Right lobe of liver (tissue), 6 donors: ENCODE data around the gene CAPN7. TPM values are rescaled to one million over a fixed set of nuclear protein-coding genes. Genes with fewer than 3 reads are reported as not detected.

Experiments used
- ATAC-seq, 4 donors: fragments of 200-7000 bp; cut with Tn5 transposase; one replicate each; pipeline ENCODE4 v1.9.1; 2020; ENCODE audit warnings: mild to moderate bottlenecking in 4 of 4, moderate library complexity in 4 of 4
- DNase-seq, 3 donors: peaks; one replicate each; pipeline ENCODE4 v3.0.0-alpha.2; 2020
- H3K27ac ChIP-seq, 3 donors: fragments of 200-600 bp; one replicate each; pipeline ENCODE4 v1.8.0; 2022
- H3K27me3 ChIP-seq, 2 donors: fragments of 200-600 bp; one replicate each; pipeline ENCODE4 v1.8.0; 2022
- H3K36me3 ChIP-seq, 4 donors: fragments of 200-600 bp; sonication (generic) in 1 of 4; one replicate each; pipeline versions ENCODE4 v1.5.1 to v1.8.0; 2017 to 2022; ENCODE audit warnings: control low read depth in 1 of 4
- H3K4me1 ChIP-seq, 4 donors: fragments of 200-600 bp; sonication (generic) in 1 of 4; one replicate each; pipeline versions ENCODE4 v1.5.1 to v1.8.0; 2017 to 2022; ENCODE audit warnings: control low read depth in 1 of 4
- H3K4me3 ChIP-seq, 3 donors: fragments of 200-600 bp; one replicate each; pipeline ENCODE4 v1.8.0; 2022
- H3K9me3 ChIP-seq, 4 donors: fragments of 200-600 bp; sonication (generic) in 1 of 4; one replicate each; pipeline versions ENCODE4 v1.5.1 to v1.8.0; 2017 to 2022; ENCODE audit warnings: control low read depth in 1 of 4
- POLR2A ChIP-seq: fragments of 450-650 bp; IDR thresholded peaks from one replicate; pipeline ENCODE4 v1.6.1; 2017; ENCODE audit warnings: antibody characterized with exemption, mild to moderate bottlenecking
- WGBS: methylation state at CpG from one replicate; pipeline ENCODE4 v1.1.6; 2018; ENCODE audit warnings: low coverage, low lambda C conversion rate; ENCODE audit not compliant: insufficient coverage; ENCODE audit errors: missing lambda C conversion rate; 5-methylcytosine and 5-hydroxymethylcytosine counted together
- intact Hi-C, 2 donors: fragments of 100-400 bp; cut with DNase I; formaldehyde crosslinking; loops; one replicate each; pipeline versions ENCODE4 v1.11.2 to v1.14.1; 2022
- total RNA-seq, 6 experiments: library from RNA; depleted of rRNA in 2 of 6; stranded (reverse); fragments of >200 nt in 2 of 6; fragmentation: NEBNext Ultra II Directional in 3 of 6; extraction: Animal tissue kit (Norgen Biotek cat#: 25700) in 3 of 6; gene quantifications; one replicate each; pipeline versions ENCODE4 v1.1.0 to v1.2.4, GENCODE V29; 2016 to 2023
- TF ChIP-seq, protein P1 (sequence below), 4 donors: fragments of 200-600 bp in 3 of 4; fragments of 450-650 bp in 1 of 4; IDR thresholded peaks; one replicate each; pipeline versions ENCODE4 v1.5.1 to v1.8.0; 2016 to 2022; ENCODE audit warnings: antibody characterized with exemption in 4 of 4, mild to moderate bottlenecking in 2 of 4
- donor health status: DM: no; HTN: yes; CAD: no.
- donor health status: DM: no; HTN: no; CAD: no.
- donor health status: DM: no; HTN: no; CAD: no.
- donor health status: DM: no; HTN: yes; CAD: no.
- donor health status: DM: no; HTN: yes; CAD: no.

CAPN7 gene
- total RNA-seq, 6 experiments from 2014 or later: 20.1 to 32.8 (median 23.1) TPM

DNA sequence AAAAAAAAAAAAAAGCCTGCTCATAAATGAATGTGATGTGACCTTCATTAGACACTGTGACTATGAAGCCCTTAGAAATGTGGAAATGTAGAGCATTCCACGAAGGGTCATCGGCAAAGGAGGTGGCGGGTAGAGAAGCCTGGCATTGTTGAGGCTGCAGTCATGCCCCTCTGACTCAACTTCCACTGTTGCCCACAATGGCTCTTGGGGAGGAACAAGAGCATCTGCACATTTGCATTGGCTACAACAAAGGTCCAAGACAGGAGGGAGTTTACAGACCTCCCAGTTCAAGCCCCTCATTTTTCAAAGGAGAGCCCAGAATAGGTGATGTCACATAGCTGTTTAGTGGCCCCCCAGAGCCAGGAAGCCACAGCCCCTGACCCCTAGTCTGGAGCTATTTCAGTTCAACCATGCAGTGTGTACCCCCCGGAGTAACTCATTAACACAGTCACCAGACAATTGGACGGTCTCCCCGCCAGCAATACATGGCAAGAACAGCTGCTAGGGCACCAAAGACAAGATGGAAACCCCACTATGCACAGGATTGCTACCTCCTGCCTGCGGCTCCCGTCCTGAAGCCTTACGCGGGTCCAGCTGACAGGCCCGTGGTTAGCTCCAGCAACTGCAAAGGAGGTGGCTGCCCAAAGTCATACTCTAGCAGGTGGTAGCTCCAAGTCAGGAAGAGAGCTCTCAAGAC, 70.1 kb downstream of the CAPN7 start:
- ATAC-seq (no peak), DNase-seq (peak in 1 of 3 donors; percentile 35)
- Histone ChIP-seq H3K4me1 (no peaks in the 10 kb centered on the region), H3K27me3 (no peaks in the 10 kb centered on the region), H3K4me3 (no peak overlapping the region), H3K36me3 (no peaks in the 10 kb centered on the region), H3K9me3 (no peaks in the 10 kb centered on the region), H3K27ac (no peak overlapping the region)
- intact Hi-C loops: loop anchor here in 1 of 2 donors (10.0 kb wide), 1 partner anchor 99 kb away; no protein-coding TSS in a partner anchor
- WGBS: 79% methylated on average over 8 of the region's 11 CpGs
- TF ChIP-seq, protein P1, sequence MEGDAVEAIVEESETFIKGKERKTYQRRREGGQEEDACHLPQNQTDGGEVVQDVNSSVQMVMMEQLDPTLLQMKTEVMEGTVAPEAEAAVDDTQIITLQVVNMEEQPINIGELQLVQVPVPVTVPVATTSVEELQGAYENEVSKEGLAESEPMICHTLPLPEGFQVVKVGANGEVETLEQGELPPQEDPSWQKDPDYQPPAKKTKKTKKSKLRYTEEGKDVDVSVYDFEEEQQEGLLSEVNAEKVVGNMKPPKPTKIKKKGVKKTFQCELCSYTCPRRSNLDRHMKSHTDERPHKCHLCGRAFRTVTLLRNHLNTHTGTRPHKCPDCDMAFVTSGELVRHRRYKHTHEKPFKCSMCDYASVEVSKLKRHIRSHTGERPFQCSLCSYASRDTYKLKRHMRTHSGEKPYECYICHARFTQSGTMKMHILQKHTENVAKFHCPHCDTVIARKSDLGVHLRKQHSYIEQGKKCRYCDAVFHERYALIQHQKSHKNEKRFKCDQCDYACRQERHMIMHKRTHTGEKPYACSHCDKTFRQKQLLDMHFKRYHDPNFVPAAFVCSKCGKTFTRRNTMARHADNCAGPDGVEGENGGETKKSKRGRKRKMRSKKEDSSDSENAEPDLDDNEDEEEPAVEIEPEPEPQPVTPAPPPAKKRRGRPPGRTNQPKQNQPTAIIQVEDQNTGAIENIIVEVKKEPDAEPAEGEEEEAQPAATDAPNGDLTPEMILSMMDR (IDR thresholded peaks at IDR 0.05): no peak
- TF ChIP-seq POLR2A: no peak

DNA sequence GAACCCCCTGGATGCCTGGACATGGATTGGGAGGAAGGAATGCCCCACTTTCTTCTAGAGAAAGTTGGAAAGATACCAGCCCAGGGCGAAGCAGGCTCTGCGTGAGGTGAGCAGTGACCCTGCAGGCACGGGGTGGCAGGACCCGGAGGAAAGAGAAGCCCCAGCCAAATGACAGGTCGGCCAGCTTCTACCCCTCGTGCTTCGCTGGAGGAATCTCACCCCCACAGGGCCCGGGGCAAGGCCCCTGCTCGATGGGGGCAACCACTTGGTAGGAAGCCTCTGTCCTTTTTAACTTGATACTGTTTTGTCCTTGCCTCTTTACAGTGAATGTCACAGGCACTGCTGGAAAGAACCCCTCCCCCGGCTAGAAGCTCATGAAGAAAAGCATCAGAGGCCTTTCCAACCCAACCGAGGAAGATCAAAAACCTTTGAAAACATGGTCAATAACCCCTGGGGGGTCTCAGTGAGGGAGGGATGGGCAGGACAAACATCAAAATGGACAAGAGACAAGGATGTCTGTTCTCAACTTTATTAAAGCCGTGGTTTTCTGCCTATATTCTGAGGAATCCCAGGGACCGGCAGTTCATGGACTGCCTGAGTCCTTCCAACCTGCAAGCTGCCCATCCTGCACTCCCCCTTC, 71.9 kb downstream of the CAPN7 start:
- Histone ChIP-seq H3K4me3 (no peak overlapping the region), H3K36me3 (no peaks in the 10 kb centered on the region), H3K4me1 (no peaks in the 10 kb centered on the region), H3K9me3 (no peaks in the 10 kb centered on the region), H3K27me3 (no peaks in the 10 kb centered on the region), H3K27ac (no peak overlapping the region)
- TF ChIP-seq, protein P1 (IDR thresholded peaks at IDR 0.05): no peak
- no peak for TF ChIP-seq POLR2A
- 87% methylated on average over 3 of the region's 13 CpGs for WGBS
- intact Hi-C loops: loop anchor here in 1 of 2 donors (10.0 kb wide), 1 partner anchor 97 kb away; no protein-coding TSS in a partner anchor
- ATAC-seq (no peak), DNase-seq (no peak)

DNA sequence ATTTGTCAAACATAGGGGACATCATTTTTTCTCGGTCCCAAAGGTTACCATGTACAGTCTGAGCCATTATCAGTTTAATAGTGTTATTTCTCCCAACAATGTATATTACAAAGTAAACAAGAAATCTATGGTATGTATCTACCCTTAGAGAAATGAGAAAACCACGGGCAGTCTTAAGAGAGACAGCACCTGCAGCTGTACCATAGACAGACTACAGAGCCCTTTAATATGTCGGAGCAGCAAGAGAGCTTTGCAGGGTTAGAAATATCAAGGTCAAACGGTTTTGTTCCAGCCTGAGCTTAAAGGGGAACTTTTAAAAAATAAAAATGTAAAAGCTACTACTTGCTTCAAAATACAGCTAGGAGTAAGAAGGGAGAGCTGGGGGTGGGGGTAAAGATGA, 73.2 kb downstream of the CAPN7 start:
- DNase-seq (no peak), ATAC-seq (no peak)
- no peaks in the 10 kb centered on the region for H3K36me3 ChIP-seq
- no peak overlapping the region for H3K27ac ChIP-seq
- H3K9me3 ChIP-seq: no peaks in the 10 kb centered on the region
- WGBS: 82% methylated on average over 4 of the region's 4 CpGs
- H3K4me1 ChIP-seq: no peaks in the 10 kb centered on the region
- TF ChIP-seq POLR2A: no peak
- TF ChIP-seq, protein P1 (IDR thresholded peaks at IDR 0.05): no peak
- intact Hi-C loops: loop anchor here in 1 of 2 donors (10.0 kb wide), 1 partner anchor 96 kb away; no protein-coding TSS in a partner anchor
- H3K27me3 ChIP-seq: no peaks in the 10 kb centered on the region
- H3K4me3 ChIP-seq: no peak overlapping the region

DNA sequence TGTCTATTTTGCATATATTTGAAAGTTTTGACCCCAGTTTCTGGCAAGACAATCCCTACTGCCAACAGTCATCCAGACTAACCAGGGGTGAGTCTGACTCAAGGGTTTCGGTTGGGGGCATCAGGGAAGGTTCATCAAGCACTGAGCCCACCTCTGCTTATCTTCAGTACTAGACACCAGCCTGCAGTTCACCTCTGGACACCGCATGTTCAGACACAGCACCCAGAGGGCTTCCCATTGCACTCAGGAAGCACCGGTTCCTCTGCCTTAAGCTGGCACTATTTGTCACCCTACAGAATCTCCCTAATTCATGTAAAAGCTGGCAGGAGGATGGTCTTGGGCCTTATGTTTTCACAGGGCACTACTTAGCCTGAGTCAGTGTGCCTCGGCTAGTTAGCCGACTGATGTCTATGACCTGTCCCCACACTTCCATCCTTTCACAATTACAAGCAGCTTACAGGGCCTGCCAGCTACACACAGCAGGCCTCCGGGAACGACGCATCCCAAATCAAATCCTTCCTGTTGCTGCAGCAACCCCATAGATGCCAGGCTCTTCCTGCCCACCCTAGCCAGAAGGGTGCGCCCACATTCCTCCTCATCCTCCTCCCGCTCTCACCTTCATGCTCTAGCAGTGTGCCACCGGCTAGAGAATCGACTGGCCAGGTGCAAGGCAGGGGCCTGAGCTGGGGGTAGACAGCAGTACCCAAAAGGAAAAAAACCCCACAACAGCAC, 73.8 kb downstream of the CAPN7 start:
- ATAC-seq: peak in 2 of 4 donors; percentile 33

More for the DNA sequence above, 73.8 kb downstream of the CAPN7 start:
- TF ChIP-seq, protein P1 (IDR thresholded peaks at IDR 0.05): no peak
- TF ChIP-seq POLR2A: no peak
- 72% methylated on average over 4 of the region's 12 CpGs for WGBS
- H3K36me3 ChIP-seq: no peaks in the 10 kb centered on the region
- no peak overlapping the region for H3K27ac ChIP-seq
- no peak overlapping the region for H3K4me3 ChIP-seq
- no peaks in the 10 kb centered on the region for H3K4me1 ChIP-seq
- no peaks in the 10 kb centered on the region for H3K27me3 ChIP-seq
- no peaks in the 10 kb centered on the region for H3K9me3 ChIP-seq
- DNase-seq: no peak
- intact Hi-C loops: loop anchor here in 1 of 2 donors (10.0 kb wide), 1 partner anchor 95 kb away; no protein-coding TSS in a partner anchor
